HG02588 (cell line): ENCODE data around the gene STX18.
"Not testable (repeated sequence)": the region's sequence is repeated elsewhere in the genome, so short reads cannot be mapped to it uniquely, and the experiment has no call there.

ENCODE experiments used
- ATAC-seq: cut with Tn5 transposase; IDR thresholded peaks from one replicate; pipeline ENCODE4 v1.9.1; 2021; ENCODE audit warnings: mild to moderate bottlenecking, moderate library complexity; ENCODE audit not compliant: unreplicated experiment

Gene STX18

GRCh38 chr4:4541661-4542570 is at the start of gene STX18:
Gene STX18, minus strand, starts transcription at chr4:4542048. Its CDS starts 84 bp downstream, at chr4:4541964.
- ATAC-seq, result peak; percentile 86

GRCh38 chr4:4591071-4591470 is 49.2 kb upstream of the STX18 start:
- no peak for ATAC-seq

GRCh38 chr4:4590546-4590945 is 48.7 kb upstream of the STX18 start:
- ATAC-seq, result no peak

- ATAC-seq, result no peak
Observed at GRCh38 chr4:4585012-4585670, 43.3 kb upstream of the STX18 start.

- ATAC-seq, result no peak
Observed at GRCh38 chr4:4583606-4584005, 41.8 kb upstream of the STX18 start.

GRCh38 chr4:4582653-4583052 is 40.8 kb upstream of the STX18 start:
- ATAC-seq, result no peak

GRCh38 chr4:4580494-4580893 is 38.6 kb upstream of the STX18 start:
- no peak for ATAC-seq

GRCh38 chr4:4578981-4579380 is 37.1 kb upstream of the STX18 start:
- no peak for ATAC-seq

GRCh38 chr4:4577359-4577875 is 35.6 kb upstream of the STX18 start:
- no peak for ATAC-seq

GRCh38 chr4:4575284-4576211 is 33.7 kb upstream of the STX18 start:
- ATAC-seq, result peak; percentile 83

- no peak for ATAC-seq
Observed at GRCh38 chr4:4574792-4575191, 32.9 kb upstream of the STX18 start.

GRCh38 chr4:4574052-4574451 is 32.2 kb upstream of the STX18 start:
- no peak for ATAC-seq

GRCh38 chr4:4572821-4573220 is 31.0 kb upstream of the STX18 start:
- ATAC-seq, result no peak

GRCh38 chr4:4569861-4570260 is 28.0 kb upstream of the STX18 start:
- ATAC-seq, result not testable (repeated sequence)

GRCh38 chr4:4568806-4569427 is 27.1 kb upstream of the STX18 start:
- ATAC-seq, result no peak

GRCh38 chr4:4566359-4566758 is 24.5 kb upstream of the STX18 start:
- ATAC-seq, result not testable (repeated sequence)

GRCh38 chr4:4564522-4564921 is 22.7 kb upstream of the STX18 start:
- ATAC-seq, result no peak

- ATAC-seq, result no peak
Observed at GRCh38 chr4:4560642-4561041, 18.8 kb upstream of the STX18 start.

- ATAC-seq, result no peak
Observed at GRCh38 chr4:4560136-4560535, 18.3 kb upstream of the STX18 start.

GRCh38 chr4:4559596-4559995 is 17.7 kb upstream of the STX18 start:
- ATAC-seq, result no peak
